Measurements from ENCODE around the gene RAB31. TPM values are rescaled to one million over a fixed set of nuclear protein-coding genes. Genes with fewer than 3 reads are reported as not detected.

The RAB31 gene
- total RNA-seq, 2 experiments from 2014 or later, result 3.5 to 4.9 TPM

- DNase-seq, result no peak
- ChIA-PET CTCF (interaction anchor here (1.7 kb wide), 1 partner anchor 10 kb away, joined by 7 read pairs; no protein-coding TSS in a partner anchor), POLR2A (no interaction called here)
- peaks cover 38% of the 10 kb centered on the region for H3K27me3 Mint-ChIP-seq
- no peaks in the 10 kb centered on the region for H3K36me3 Mint-ChIP-seq (ENCODE audit: low read depth)
- H3K9me3 Mint-ChIP-seq, result no peaks in the 10 kb centered on the region
- no peak overlapping the region for H3K4me3 Mint-ChIP-seq
- H3K27ac Mint-ChIP-seq, result no peak overlapping the region
- peaks cover 10% of the 10 kb centered on the region for H3K4me1 Mint-ChIP-seq
These were observed 24.4 kb upstream of the RAB31 start for GRCh38 chr18:9683418-9684396.

- peaks cover 10% of the 10 kb centered on the region for H3K4me1 Mint-ChIP-seq
- no peaks in the 10 kb centered on the region for H3K9me3 Mint-ChIP-seq
- CTCF ChIA-PET, result interaction anchor here (1.7 kb wide), 1 partner anchor 11 kb away, joined by 7 read pairs; no protein-coding TSS in a partner anchor
- no peak for DNase-seq
- H3K4me3 Mint-ChIP-seq, result no peak overlapping the region
- H3K27me3 Mint-ChIP-seq, result peaks cover 38% of the 10 kb centered on the region
- POLR2A ChIA-PET, result no interaction called here
- no peaks in the 10 kb centered on the region for H3K36me3 Mint-ChIP-seq (ENCODE audit: low read depth)
- H3K27ac Mint-ChIP-seq, result no peak overlapping the region
These were observed 23.1 kb upstream of the RAB31 start for GRCh38 chr18:9684881-9685614.

- DNase-seq, result no peak
- no peaks in the 10 kb centered on the region for H3K9me3 Mint-ChIP-seq
- H3K27me3 Mint-ChIP-seq, result peaks cover 38% of the 10 kb centered on the region
- no peak overlapping the region for H3K27ac Mint-ChIP-seq
- POLR2A ChIA-PET, result no interaction called here
- no peaks in the 10 kb centered on the region for H3K36me3 Mint-ChIP-seq (ENCODE audit: low read depth)
- no peak overlapping the region for H3K4me3 Mint-ChIP-seq
- peaks cover 10% of the 10 kb centered on the region for H3K4me1 Mint-ChIP-seq
- CTCF ChIA-PET, result no interaction called here
These were observed 22.5 kb upstream of the RAB31 start for GRCh38 chr18:9685615-9685890.

GRCh38 chr18:9688036-9688741 is 19.9 kb upstream of the RAB31 start:
- POLR2A ChIA-PET, result no interaction called here
- CTCF ChIA-PET, result no interaction called here
- peaks cover 10% of the 10 kb centered on the region for H3K4me1 Mint-ChIP-seq
- no peaks in the 10 kb centered on the region for H3K9me3 Mint-ChIP-seq
- no peak for DNase-seq
- H3K4me3 Mint-ChIP-seq, result no peak overlapping the region
- H3K36me3 Mint-ChIP-seq (ENCODE audit: low read depth), result no peaks in the 10 kb centered on the region
- no peak overlapping the region for H3K27ac Mint-ChIP-seq
- peaks cover 26% of the 10 kb centered on the region for H3K27me3 Mint-ChIP-seq

GRCh38 chr18:9689253-9689652 is 18.8 kb upstream of the RAB31 start:
- CTCF ChIA-PET, result interaction anchor here (0.6 kb wide), 1 partner anchor 42 kb away, joined by 3 read pairs; no protein-coding TSS in a partner anchor
- POLR2A ChIA-PET, result no interaction called here

GRCh38 chr18:9690418-9691188 is 17.5 kb upstream of the RAB31 start:
- peaks cover 27% of the 10 kb centered on the region for H3K27me3 Mint-ChIP-seq
- ChIA-PET POLR2A (interaction anchor here (0.6 kb wide), 1 partner anchor 10 kb away, joined by 3 read pairs; no protein-coding TSS in a partner anchor), CTCF (no interaction called here)
- H3K27ac Mint-ChIP-seq, result no peak overlapping the region
- DNase-seq, result no peak
- H3K36me3 Mint-ChIP-seq (ENCODE audit: low read depth), result no peaks in the 10 kb centered on the region
- peaks cover 9% of the 10 kb centered on the region for H3K4me1 Mint-ChIP-seq
- H3K4me3 Mint-ChIP-seq, result no peak overlapping the region
- H3K9me3 Mint-ChIP-seq, result no peaks in the 10 kb centered on the region

More at GRCh38 chr18:9689253-9689652, 18.8 kb upstream of the RAB31 start:
- DNase-seq, result no peak
- Mint-ChIP-seq H3K9me3 (no peaks in the 10 kb centered on the region), H3K4me3 (no peak overlapping the region), H3K4me1 (peaks cover 10% of the 10 kb centered on the region), H3K36me3 (ENCODE audit: low read depth) (no peaks in the 10 kb centered on the region), H3K27me3 (peaks cover 26% of the 10 kb centered on the region), H3K27ac (no peak overlapping the region)

- H3K27ac Mint-ChIP-seq, result no peak overlapping the region
- peaks cover 27% of the 10 kb centered on the region for H3K27me3 Mint-ChIP-seq
- ChIA-PET CTCF (no interaction called here), POLR2A (interaction anchor here (0.6 kb wide), 1 partner anchor 10 kb away, joined by 3 read pairs; no protein-coding TSS in a partner anchor)
- H3K9me3 Mint-ChIP-seq, result no peaks in the 10 kb centered on the region
- H3K36me3 Mint-ChIP-seq (ENCODE audit: low read depth), result no peaks in the 10 kb centered on the region
- H3K4me1 Mint-ChIP-seq, result peaks cover 16% of the 10 kb centered on the region
- no peak for DNase-seq
- H3K4me3 Mint-ChIP-seq, result no peak overlapping the region
These were observed 16.9 kb upstream of the RAB31 start for GRCh38 chr18:9691235-9691634.

GRCh38 chr18:9694174-9694573 is 13.9 kb upstream of the RAB31 start:
- DNase-seq, result no peak
- Mint-ChIP-seq H3K27me3 (peaks cover 35% of the 10 kb centered on the region), H3K36me3 (ENCODE audit: low read depth) (no peaks in the 10 kb centered on the region), H3K9me3 (no peaks in the 10 kb centered on the region), H3K4me1 (peaks cover 19% of the 10 kb centered on the region), H3K4me3 (no peak overlapping the region), H3K27ac (no peak overlapping the region)
- ChIA-PET POLR2A (interaction anchor here (1.0 kb wide), 1 partner anchor 219 kb away, joined by 3 read pairs; the partner anchor contains the start of gene VAPA), CTCF (no interaction called here)

GRCh38 chr18:9694952-9695495 is 13.1 kb upstream of the RAB31 start:
- Mint-ChIP-seq H3K4me3 (no peak overlapping the region), H3K9me3 (no peaks in the 10 kb centered on the region), H3K27ac (no peak overlapping the region), H3K36me3 (ENCODE audit: low read depth) (no peaks in the 10 kb centered on the region), H3K4me1 (peaks cover 19% of the 10 kb centered on the region), H3K27me3 (peaks cover 37% of the 10 kb centered on the region)
- POLR2A ChIA-PET, result interaction anchor here (1.0 kb wide), 1 partner anchor 218 kb away, joined by 3 read pairs; the partner anchor contains the start of gene VAPA
- CTCF ChIA-PET, result no interaction called here
- no peak for DNase-seq

- H3K4me3 Mint-ChIP-seq, result no peak overlapping the region
- POLR2A ChIA-PET, result no interaction called here
- H3K27ac Mint-ChIP-seq, result no peak overlapping the region
- H3K36me3 Mint-ChIP-seq (ENCODE audit: low read depth), result no peaks in the 10 kb centered on the region
- H3K27me3 Mint-ChIP-seq, result peaks cover 38% of the 10 kb centered on the region
- peaks cover 19% of the 10 kb centered on the region for H3K4me1 Mint-ChIP-seq
- no peaks in the 10 kb centered on the region for H3K9me3 Mint-ChIP-seq
- CTCF ChIA-PET, result no interaction called here
- DNase-seq, result no peak
These were observed 12.5 kb upstream of the RAB31 start for GRCh38 chr18:9695605-9696004.

- no peak overlapping the region for H3K27ac Mint-ChIP-seq
- H3K36me3 Mint-ChIP-seq (ENCODE audit: low read depth), result no peaks in the 10 kb centered on the region
- CTCF ChIA-PET, result no interaction called here
- H3K27me3 Mint-ChIP-seq, result peaks cover 37% of the 10 kb centered on the region
- POLR2A ChIA-PET, result interaction anchor here (1.0 kb wide), 1 partner anchor 14 kb away, joined by 3 read pairs; no protein-coding TSS in a partner anchor
- H3K9me3 Mint-ChIP-seq, result no peaks in the 10 kb centered on the region
- no peak for DNase-seq
- peaks cover 19% of the 10 kb centered on the region for H3K4me1 Mint-ChIP-seq
- H3K4me3 Mint-ChIP-seq, result no peak overlapping the region
These were observed 12.0 kb upstream of the RAB31 start for GRCh38 chr18:9696112-9696511.

- no peaks in the 10 kb centered on the region for H3K36me3 Mint-ChIP-seq (ENCODE audit: low read depth)
- DNase-seq, result no peak
- peaks cover 38% of the 10 kb centered on the region for H3K27me3 Mint-ChIP-seq
- no peak overlapping the region for H3K4me3 Mint-ChIP-seq
- H3K4me1 Mint-ChIP-seq, result peaks cover 20% of the 10 kb centered on the region
- POLR2A ChIA-PET, result interaction anchor here (1.0 kb wide), 1 partner anchor 14 kb away, joined by 3 read pairs; no protein-coding TSS in a partner anchor
- no peaks in the 10 kb centered on the region for H3K9me3 Mint-ChIP-seq
- no peak overlapping the region for H3K27ac Mint-ChIP-seq
- CTCF ChIA-PET, result no interaction called here
These were observed 11.4 kb upstream of the RAB31 start for GRCh38 chr18:9696701-9697100.
